ENCODE measurements around the gene ADGRV1.

DNA sequence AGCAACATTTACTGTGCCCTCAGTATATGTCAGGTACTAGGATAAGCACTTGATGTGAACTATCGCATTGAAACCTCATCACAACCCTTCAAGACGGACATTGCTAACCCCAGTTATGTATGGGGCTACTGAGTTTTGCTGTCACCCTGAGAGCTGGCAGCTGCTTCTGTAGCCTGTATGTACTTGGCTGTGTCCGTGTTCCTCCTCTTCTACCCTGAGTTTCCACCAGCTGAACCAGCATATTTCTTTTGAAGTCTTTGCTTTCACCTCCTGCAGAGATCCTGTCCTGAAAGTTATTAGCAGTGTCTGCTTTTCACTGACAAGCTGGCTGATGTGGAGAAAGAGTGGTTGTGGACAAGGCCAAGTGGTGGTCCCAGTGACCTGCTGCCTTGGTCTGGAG lies 63.3 kb downstream of the ADGRV1 start:
- TF ChIP-seq, protein P1, sequence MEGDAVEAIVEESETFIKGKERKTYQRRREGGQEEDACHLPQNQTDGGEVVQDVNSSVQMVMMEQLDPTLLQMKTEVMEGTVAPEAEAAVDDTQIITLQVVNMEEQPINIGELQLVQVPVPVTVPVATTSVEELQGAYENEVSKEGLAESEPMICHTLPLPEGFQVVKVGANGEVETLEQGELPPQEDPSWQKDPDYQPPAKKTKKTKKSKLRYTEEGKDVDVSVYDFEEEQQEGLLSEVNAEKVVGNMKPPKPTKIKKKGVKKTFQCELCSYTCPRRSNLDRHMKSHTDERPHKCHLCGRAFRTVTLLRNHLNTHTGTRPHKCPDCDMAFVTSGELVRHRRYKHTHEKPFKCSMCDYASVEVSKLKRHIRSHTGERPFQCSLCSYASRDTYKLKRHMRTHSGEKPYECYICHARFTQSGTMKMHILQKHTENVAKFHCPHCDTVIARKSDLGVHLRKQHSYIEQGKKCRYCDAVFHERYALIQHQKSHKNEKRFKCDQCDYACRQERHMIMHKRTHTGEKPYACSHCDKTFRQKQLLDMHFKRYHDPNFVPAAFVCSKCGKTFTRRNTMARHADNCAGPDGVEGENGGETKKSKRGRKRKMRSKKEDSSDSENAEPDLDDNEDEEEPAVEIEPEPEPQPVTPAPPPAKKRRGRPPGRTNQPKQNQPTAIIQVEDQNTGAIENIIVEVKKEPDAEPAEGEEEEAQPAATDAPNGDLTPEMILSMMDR (IDR thresholded peaks at IDR 0.05; ENCODE audit: extremely low read depth in 1 of 2, insufficient read depth in 1 of 2, low read depth in 1 of 2, low read length in 2 of 2): no peak
- no peak for TF ChIP-seq MYC (IDR thresholded peaks at IDR 0.05; ENCODE audit: low read depth, low read length)
- no peak for TF ChIP-seq POLR2AphosphoS5 (IDR thresholded peaks at IDR 0.05; ENCODE audit: insufficient read depth, low read depth, low read length)
